Nephron (organoid): ENCODE data around the gene PPT1.

ENCODE experiments used
- H3K27ac Mint-ChIP-seq, 3 experiments: 2 replicates each; pipeline ENCODE4 v1.8.0; 2020; ENCODE audit warnings: mixed read lengths in 3 of 3, mild to moderate bottlenecking in 2 of 3, moderate library complexity in 1 of 3
- H3K27me3 Mint-ChIP-seq: 2 replicates; pipeline ENCODE4 v1.8.0; 2021; ENCODE audit warnings: low read depth, mild to moderate bottlenecking, moderate library complexity, mixed read lengths
- H3K36me3 Mint-ChIP-seq: 2 replicates; pipeline ENCODE4 v1.8.0; 2020; ENCODE audit warnings: low read depth, mixed read lengths
- H3K4me1 Mint-ChIP-seq: 2 replicates; pipeline ENCODE4 v1.8.0; 2020; ENCODE audit warnings: mixed read lengths
- H3K4me3 Mint-ChIP-seq, 3 experiments: 2 replicates each; pipeline ENCODE4 v1.8.0; 2020; ENCODE audit warnings: mild to moderate bottlenecking in 3 of 3, mixed read lengths in 3 of 3, moderate library complexity in 2 of 3
- H3K9me3 Mint-ChIP-seq: 2 replicates; pipeline ENCODE4 v1.8.0; 2020; ENCODE audit warnings: mixed read lengths
- TF ChIP-seq, protein P1 (sequence below), 3 experiments: fragments of 200-600 bp; sonication (generic); IDR thresholded peaks; one replicate each; pipeline ENCODE4 v1.5.0; 2021; ENCODE audit warnings: antibody characterized with exemption in 3 of 3; ENCODE audit not compliant: unreplicated experiment in 3 of 3

PPT1 gene

GRCh38 chr1:40096646-40096976 lies 441 bp downstream of the PPT1 start:
- peaks cover 14% of the 10 kb centered on the region for H3K36me3 Mint-ChIP-seq
- TF ChIP-seq, protein P1, sequence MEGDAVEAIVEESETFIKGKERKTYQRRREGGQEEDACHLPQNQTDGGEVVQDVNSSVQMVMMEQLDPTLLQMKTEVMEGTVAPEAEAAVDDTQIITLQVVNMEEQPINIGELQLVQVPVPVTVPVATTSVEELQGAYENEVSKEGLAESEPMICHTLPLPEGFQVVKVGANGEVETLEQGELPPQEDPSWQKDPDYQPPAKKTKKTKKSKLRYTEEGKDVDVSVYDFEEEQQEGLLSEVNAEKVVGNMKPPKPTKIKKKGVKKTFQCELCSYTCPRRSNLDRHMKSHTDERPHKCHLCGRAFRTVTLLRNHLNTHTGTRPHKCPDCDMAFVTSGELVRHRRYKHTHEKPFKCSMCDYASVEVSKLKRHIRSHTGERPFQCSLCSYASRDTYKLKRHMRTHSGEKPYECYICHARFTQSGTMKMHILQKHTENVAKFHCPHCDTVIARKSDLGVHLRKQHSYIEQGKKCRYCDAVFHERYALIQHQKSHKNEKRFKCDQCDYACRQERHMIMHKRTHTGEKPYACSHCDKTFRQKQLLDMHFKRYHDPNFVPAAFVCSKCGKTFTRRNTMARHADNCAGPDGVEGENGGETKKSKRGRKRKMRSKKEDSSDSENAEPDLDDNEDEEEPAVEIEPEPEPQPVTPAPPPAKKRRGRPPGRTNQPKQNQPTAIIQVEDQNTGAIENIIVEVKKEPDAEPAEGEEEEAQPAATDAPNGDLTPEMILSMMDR (IDR thresholded peaks at IDR 0.05; ENCODE audit: unreplicated experiment in 3 of 3), result no peak
- H3K4me3 Mint-ChIP-seq, result peak overlapping the region; percentile 94 to 97 (median 95)

GRCh38 chr1:40095806-40096205 lies 1.2 kb downstream of the PPT1 start:
- H3K4me3 Mint-ChIP-seq, result peak overlapping the region; percentile 16 to 36 (median 24)
- H3K9me3 Mint-ChIP-seq, result no peaks in the 10 kb centered on the region
- TF ChIP-seq, protein P1 (IDR thresholded peaks at IDR 0.05; ENCODE audit: unreplicated experiment in 3 of 3), result no peak
- H3K4me1 Mint-ChIP-seq, result peaks cover 10% of the 10 kb centered on the region
- H3K36me3 Mint-ChIP-seq, result peaks cover 18% of the 10 kb centered on the region
- H3K27ac Mint-ChIP-seq, result no peak overlapping the region
- peaks cover 15% of the 10 kb centered on the region for H3K27me3 Mint-ChIP-seq

More at GRCh38 chr1:40096646-40096976, 441 bp downstream of the PPT1 start:
- Mint-ChIP-seq H3K9me3 (no peaks in the 10 kb centered on the region), H3K27me3 (peaks cover 18% of the 10 kb centered on the region), H3K4me1 (peaks cover 10% of the 10 kb centered on the region), H3K27ac (peak overlapping the region; percentile 45 to 82 (median 46))

- Mint-ChIP-seq H3K9me3 (no peaks in the 10 kb centered on the region), H3K4me3 (no peak overlapping the region), H3K4me1 (peaks cover 10% of the 10 kb centered on the region), H3K36me3 (peaks cover 29% of the 10 kb centered on the region), H3K27me3 (peaks cover 5% of the 10 kb centered on the region), H3K27ac (no peak overlapping the region)
- TF ChIP-seq, protein P1 (IDR thresholded peaks at IDR 0.05; ENCODE audit: unreplicated experiment in 3 of 3), result no peak
Measured at GRCh38 chr1:40094466-40095110, 2.5 kb downstream of the PPT1 start.

DNA sequence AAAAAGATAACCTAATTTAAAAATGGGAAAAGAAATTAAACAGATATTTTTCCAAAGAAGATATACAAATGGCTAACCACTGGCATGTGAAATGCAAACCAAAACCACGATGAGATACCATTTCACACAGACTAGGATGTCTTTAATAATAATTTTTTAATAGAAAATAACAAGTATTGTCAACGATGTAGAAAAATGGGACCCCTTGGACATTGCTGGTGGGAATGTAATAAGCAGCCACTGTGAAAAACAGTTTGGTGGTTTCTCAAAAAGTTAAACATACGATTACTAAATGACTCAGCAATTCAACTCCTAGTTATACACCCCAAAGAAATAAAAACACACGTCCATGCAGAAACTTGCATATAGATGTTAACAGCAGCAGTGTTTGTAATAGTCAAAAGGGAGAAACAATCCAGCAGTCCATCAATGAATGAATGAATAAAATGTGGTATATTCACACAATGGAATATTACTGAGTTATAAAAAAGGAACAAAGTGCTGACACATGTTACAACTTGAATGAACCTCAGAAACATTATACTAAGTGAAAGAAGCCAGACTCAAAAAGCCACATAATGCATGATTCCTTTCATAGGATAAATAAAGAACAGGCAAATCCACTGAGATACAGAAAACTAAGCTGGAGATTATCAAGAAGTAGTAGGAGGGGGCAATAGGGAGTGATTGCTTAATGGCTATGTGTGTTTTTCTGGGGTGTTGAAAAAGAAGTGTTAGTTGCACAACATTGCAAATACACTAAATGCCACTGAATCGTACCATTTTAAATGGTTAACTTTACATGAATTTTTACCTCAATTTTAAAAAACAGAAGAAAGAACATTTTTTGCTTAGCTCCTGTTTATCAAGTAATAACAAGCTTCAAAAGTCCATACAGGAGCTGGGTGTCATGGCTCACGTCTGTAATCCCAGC lies 4.1 kb downstream of the PPT1 start:
- no peak overlapping the region for H3K27ac Mint-ChIP-seq
- peaks cover 34% of the 10 kb centered on the region for H3K36me3 Mint-ChIP-seq
- peaks cover 5% of the 10 kb centered on the region for H3K27me3 Mint-ChIP-seq
- TF ChIP-seq, protein P1 (IDR thresholded peaks at IDR 0.05; ENCODE audit: unreplicated experiment in 3 of 3), result no peak
- H3K4me1 Mint-ChIP-seq, result peaks cover 10% of the 10 kb centered on the region
- H3K4me3 Mint-ChIP-seq, result no peak overlapping the region
- no peaks in the 10 kb centered on the region for H3K9me3 Mint-ChIP-seq

DNA sequence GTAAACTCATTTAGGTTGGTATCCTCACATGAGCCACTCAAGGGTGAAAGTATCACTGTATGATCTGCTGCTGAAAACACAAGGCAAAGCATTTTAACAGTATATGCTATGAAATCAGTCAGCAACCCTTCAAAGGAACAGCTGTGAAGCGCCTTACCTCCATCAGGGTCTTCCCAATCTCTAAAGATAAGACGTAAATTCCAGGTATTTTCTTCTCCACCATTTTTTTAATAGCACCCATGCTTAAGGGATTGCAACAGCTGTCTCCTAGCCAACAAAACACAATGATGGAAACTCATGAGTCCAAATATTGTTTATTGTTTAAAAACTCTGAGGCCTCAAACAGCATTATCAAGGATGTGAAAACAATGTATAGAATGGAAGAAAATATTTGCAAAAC lies 4.8 kb downstream of the PPT1 start:
- Mint-ChIP-seq H3K9me3 (no peaks in the 10 kb centered on the region), H3K36me3 (peaks cover 38% of the 10 kb centered on the region), H3K27ac (no peak overlapping the region), H3K4me1 (peaks cover 6% of the 10 kb centered on the region), H3K27me3 (no peaks in the 10 kb centered on the region), H3K4me3 (no peak overlapping the region)
- TF ChIP-seq, protein P1 (IDR thresholded peaks at IDR 0.05; ENCODE audit: unreplicated experiment in 3 of 3), result no peak
